ENCODE data around the gene KRTAP16-1.
"Not testable (repeated sequence)": the region's sequence is repeated elsewhere in the genome, so short reads cannot be mapped to it uniquely, and the experiment has no call there.

The KRTAP16-1 gene, protein sequence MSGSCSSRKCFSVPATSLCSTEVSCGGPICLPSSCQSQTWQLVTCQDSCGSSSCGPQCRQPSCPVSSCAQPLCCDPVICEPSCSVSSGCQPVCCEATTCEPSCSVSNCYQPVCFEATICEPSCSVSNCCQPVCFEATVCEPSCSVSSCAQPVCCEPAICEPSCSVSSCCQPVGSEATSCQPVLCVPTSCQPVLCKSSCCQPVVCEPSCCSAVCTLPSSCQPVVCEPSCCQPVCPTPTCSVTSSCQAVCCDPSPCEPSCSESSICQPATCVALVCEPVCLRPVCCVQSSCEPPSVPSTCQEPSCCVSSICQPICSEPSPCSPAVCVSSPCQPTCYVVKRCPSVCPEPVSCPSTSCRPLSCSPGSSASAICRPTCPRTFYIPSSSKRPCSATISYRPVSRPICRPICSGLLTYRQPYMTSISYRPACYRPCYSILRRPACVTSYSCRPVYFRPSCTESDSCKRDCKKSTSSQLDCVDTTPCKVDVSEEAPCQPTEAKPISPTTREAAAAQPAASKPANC

DNA sequence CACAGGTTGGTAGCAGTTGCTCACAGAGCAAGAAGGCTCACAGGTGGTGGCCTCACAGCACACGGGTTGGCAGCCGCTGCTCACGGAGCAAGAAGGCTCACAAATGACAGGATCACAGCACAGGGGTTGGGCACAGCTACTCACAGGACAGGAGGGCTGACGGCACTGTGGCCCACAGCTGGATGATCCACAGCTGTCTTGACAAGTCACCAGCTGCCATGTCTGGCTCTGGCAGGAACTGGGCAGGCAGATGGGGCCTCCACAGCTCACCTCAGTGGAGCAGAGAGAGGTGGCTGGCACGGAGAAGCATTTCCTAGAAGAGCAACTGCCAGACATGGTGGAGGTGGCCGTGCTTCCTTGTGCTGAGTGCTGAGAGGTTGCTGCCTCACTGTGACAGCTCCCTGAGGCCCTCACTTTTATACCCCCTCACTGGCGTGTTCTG lies at the start of gene KRTAP16-1:
Gene KRTAP16-1 (minus strand): TSS at position 392 of the 442 bp plus-strand sequence. CDS start 56 bp downstream, at position 336.
- no peak for DNase-seq

DNA sequence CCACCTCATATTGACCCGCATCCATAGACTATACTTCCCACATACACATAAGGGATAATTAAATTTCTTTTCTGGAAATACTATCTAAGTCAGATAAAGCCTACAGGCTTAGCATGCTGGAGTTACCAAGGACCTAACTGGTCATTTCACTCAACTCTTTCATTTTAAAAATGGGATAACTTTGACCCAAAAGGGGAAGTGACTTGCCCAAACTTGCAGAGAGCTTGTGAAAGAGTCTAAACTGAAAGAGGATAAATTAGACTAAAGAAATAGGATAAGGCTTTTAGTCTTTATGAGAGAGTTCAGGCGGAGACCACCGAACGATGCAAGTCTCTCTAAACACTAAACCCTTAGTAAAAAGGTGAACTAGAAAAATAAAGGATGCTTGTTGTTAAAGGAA lies 45.4 kb upstream of the KRTAP16-1 start:
- no peak for DNase-seq

DNA sequence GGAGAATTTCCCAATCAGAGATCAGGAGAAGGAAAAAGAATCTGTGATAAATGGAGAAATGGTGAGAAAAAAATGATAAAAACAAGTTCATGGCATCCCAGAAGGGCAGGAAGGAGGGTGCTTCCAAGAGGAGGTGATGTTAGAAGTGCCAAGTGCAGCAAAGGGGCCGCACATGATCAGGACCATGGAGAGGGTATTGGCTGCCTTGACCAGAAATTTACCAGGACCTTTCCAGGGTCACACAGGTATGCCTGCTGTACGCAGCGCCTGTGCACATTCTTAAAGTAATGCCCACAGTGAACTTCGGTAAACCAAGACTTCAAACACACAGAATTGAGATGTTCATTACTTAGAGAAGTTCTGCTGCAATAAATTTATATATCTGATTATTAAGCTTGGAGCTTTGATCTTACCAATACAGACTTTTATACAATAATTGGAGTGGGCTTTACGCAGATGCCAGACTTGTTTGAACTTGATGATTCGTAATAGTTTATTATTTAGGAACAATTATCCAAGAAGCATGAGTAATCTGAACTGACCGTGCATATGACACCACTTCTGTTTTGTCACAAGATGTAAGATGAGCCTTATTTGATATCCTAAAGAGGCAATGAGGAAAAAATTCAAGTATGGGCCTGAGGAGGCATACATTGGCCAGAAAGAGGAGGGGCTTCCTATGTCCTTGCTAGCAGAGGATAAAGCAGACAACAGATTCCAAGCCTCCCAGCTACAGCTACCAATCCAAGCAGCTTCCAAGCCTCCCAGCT lies 43.7 kb upstream of the KRTAP16-1 start:
- DNase-seq = no peak

- no peak for DNase-seq
Observed at GRCh38 chr17:41351177-41351576, 42.1 kb upstream of the KRTAP16-1 start.

GRCh38 chr17:41350381-41350878 lies 41.3 kb upstream of the KRTAP16-1 start, which contains the start of gene KRT33A:
Gene KRT33A (minus strand): TSS chr17:41350828. CDS start chr17:41350767, 61 bp downstream.
- not testable (repeated sequence) for DNase-seq

DNA sequence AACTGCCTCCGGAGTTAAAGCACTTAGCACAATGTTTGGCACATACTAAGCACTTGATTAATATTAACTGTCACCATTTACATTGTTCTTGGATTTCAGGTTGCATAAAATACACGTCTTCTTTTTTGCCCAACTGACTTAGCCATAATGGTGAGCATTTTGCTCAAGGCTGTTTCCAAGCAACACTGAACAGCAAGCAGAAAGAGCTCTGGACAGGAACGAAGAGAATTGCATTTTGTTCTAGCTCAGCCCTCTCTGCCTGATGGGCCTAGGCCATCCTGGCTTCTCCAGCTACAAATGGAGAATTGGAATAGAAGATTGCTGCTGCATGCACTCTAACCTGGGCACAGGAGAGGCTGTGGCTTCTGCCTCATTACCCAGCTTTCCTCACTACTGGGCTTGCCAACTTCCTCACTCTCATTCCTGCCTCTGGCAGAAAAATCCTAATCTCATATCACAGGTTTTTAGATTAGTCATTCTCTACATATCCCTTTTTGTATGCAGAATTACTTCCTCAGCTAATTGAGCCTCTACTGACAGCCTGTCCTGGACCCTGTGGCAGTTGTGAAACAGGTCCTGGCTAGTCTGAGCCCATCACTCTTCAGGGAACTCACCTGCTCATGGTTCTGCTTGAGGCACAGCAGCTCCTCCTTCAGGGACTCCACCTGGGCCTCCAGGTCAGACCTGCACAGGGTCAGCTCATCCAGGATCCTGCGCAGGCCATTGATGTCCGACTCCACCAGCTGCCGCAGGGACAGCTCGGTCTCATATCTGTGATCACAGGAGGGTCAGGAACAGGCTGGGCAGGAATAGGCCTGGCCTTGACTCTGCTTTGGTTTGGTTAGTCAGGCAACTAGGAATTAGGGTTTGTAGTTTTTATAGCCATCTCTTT lies 39.0 kb upstream of the KRTAP16-1 start:
- no peak for DNase-seq

DNA sequence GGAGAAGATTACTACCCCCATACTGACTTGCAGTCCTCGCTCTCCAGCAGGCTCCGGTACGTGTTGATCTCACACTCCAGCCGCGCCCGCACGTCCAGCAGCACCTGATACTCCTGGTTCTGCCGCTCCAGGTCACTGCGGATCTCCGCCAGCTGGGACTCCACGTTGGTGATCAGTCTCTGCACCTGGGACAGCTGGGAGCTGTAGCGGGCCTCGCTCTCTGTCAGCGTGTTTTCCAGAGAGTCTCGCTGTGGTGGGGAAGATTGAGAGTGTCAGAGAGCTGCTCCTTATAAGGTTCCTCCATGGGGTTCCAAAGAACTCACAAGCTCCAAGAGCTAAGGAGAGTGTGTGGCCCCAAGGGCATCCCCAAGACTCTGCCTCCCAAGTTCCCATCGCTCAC lies 37.3 kb upstream of the KRTAP16-1 start:
- not testable (repeated sequence) for DNase-seq

DNA sequence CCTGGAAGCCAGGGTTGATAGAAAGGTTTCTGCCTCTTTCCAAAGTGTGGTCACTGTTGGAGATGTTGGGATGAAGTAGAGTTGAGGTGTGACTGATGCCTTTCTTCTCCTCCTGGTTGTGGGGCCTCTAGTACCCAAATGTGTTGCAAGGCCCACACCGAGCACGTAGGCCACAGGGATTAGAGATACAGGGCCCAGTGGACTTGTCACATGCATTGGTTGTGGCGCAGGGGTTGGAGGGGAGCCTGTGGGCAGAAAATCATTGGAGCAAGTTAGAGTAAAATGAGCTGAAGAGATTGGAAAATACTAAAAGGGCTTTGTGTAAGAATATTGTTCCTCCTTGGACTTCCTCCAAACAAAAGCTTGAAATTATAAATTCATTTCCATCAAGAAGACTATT lies 36.9 kb upstream of the KRTAP16-1 start:
- DNase-seq = no peak

DNA sequence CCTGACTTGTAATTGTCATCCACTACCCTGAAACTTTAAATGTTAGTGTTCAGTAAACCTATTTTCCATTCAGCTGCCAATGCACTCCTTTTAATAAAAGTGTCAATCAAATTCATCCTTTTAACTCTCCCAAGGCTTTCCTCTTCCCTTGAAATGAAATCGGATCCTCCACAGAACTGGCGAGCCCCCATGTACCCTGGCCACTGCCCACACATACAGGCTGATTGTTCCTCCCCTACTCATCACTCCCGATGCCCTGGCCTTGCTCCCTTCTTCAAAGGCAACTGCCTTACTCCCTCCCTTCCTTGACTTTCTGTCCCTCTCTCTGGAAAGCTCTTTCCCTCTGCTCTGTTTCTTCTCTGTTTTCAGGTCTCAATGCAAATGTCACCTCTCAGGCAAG lies 33.9 kb upstream of the KRTAP16-1 start:
- DNase-seq = no peak

DNA sequence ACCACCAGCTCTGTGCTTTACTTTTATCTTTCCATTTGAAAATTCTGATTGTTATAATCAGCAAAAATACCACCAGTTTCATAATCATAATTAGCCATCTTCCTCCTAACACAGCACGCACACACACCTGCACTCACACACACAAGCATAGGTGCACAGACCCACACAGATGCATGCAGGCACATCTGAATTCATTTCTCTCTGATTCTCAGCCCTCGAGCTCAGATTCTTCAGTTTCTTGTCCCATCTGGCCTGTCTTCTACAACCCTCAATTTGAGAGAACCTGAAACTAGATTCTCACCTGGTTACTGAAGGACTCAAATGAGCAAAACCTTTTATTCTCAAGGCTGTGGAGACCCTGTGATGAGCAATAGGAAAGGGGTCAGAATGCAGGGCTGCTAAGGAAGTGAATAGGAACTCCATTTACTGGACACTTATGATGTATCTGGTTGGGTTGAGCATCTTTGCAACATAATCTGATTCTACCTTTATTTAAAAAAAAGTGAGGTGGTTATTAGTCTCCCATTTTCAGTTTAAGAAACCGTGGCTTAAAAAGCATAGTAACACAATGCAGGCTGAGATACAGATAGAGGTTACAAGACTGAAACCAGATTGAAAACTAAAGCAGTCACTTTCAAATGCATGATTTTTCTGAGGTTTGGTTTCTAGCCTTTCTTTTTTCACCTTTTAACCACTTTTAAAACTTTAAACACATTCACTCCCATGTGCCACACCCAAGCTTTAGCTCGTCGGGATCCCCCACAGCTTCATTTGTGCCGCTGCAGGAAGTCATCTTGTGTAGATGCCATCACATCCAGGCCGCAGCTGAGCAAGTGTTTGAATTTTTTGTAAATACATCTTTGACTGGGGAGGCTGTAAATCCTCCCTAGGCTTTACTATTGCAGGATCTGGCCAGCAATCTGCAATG lies 32.1 kb upstream of the KRTAP16-1 start:
- DNase-seq = no peak

DNA sequence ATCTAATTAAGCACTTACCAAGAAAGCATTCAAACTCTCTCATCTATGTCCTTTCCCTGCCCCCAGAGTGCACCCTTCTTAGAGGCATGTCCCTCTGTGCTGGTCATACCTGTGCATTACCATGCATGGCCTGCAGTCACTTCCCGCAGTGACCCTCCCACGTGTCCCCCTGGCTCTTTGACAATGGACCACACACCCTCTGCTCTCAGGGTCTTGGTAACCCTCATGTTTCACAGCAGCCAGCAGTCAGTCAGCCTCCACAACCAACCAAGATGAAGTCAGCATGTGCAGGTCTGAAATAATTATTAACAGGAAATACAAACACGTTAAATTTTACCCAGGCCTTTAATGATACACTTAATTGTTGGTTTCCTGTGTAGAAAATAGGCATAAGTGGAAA lies 31.4 kb upstream of the KRTAP16-1 start:
- no peak for DNase-seq

DNA sequence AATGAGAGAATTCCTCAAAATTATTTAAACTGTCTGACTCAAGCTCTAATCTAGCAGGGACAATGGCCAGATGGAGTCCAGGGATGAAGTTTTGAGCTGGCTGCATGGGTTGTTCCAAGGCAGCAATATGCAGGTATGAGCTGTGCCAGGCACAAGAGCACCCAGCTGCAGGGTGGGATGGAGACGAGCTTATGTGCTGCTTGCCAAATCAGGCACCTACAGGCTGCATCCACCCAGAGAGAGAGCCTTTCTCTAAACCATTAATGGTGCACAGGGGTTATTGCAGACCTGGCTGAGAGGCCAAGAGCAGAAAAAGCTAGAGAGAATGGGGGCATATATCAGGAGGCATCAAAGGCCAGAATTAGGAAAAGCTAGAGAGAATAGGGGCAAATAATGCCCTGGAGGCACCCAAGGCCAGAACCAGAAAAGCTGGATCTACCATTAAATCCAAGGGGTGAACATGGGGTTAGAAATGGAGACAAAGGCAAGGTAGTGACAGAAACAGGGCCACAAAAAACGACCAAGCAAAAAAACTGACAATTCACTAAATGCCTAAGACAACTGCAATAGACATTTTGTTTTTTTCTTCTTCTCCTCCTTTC lies 30.6 kb upstream of the KRTAP16-1 start:
- no peak for DNase-seq

DNA sequence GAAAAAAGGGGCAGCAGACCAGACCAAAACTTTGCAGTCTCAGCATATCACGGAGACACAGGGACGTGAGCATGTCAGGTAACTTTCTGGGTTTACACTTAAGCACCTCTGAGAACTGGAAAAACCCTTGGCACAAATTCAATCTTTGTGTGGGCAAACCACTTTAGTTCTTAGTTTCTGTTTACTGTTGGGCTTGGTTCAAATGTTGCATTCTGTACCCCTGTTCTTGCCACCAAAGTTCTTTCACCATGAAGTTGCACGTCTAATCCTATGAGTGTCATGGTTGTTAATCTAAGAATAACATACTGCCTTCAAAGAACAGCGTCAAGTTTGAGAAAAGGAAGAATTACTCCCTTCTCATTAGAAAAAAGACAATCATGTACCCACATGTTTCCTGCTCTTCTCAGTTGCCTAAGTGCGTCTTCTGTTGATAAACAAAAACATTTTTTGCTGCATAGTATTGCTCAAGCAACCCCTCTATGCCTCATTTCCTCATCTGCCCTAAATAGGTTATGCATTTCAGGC lies 29.9 kb upstream of the KRTAP16-1 start:
- DNase-seq = no peak

GRCh38 chr17:41335747-41336146 lies 26.6 kb upstream of the KRTAP16-1 start:
- no peak for DNase-seq

GRCh38 chr17:41334385-41335305 lies 25.5 kb upstream of the KRTAP16-1 start:
- no peak for DNase-seq

GRCh38 chr17:41333836-41334235 lies 24.7 kb upstream of the KRTAP16-1 start:
- no peak for DNase-seq

- DNase-seq = no peak
Observed at GRCh38 chr17:41333098-41333497, 24.0 kb upstream of the KRTAP16-1 start.

- no peak for DNase-seq
Observed at GRCh38 chr17:41332239-41332638, 23.1 kb upstream of the KRTAP16-1 start.

- no peak for DNase-seq
Observed at GRCh38 chr17:41331606-41332005, 22.5 kb upstream of the KRTAP16-1 start.
